Small intestine (tissue), 7 donors: ENCODE results near the gene SEMA6A. TPM values are rescaled to one million over a fixed set of nuclear protein-coding genes. Genes with fewer than 3 reads are reported as not detected.
"Not testable (repeated sequence)": the region's sequence is repeated elsewhere in the genome, so short reads cannot be mapped to it uniquely, and the experiment has no call there.

Experiments used
- DNase-seq, 2 donors: peaks; one replicate each; pipeline versions ENCODE4 v3.0.0 to v3.0.0-alpha.2; 2013
- FAIRE-seq: peaks from 2 replicates; lab custom pipeline; 2012; peaks lifted over from hg19 to GRCh38; lab: Jason Lieb, UNC
- H3K27ac ChIP-seq, 3 donors: one replicate each; pipeline ENCODE4 v1.5.1; 2013; ENCODE audit warnings: low read length in 2 of 3, mild to moderate bottlenecking in 2 of 3, control low read depth in 1 of 3, inconsistent platforms in 1 of 3, low read depth in 1 of 3, moderate library complexity in 1 of 3
- H3K27me3 ChIP-seq, 3 donors: one replicate each; pipeline ENCODE4 v1.6.1; 2013; ENCODE audit warnings: low read length in 3 of 3, inconsistent platforms in 1 of 3; ENCODE audit not compliant: control insufficient read depth in 3 of 3, insufficient read depth in 3 of 3
- H3K36me3 ChIP-seq, 3 donors: one replicate each; pipeline ENCODE4 v1.6.1; 2013; ENCODE audit warnings: low read length in 3 of 3, inconsistent platforms in 1 of 3, low read depth in 1 of 3, mild to moderate bottlenecking in 1 of 3, moderate library complexity in 1 of 3; ENCODE audit not compliant: control insufficient read depth in 3 of 3, insufficient read depth in 2 of 3
- H3K4me1 ChIP-seq, 3 donors: one replicate each; pipeline ENCODE4 v1.6.1; 2013; ENCODE audit warnings: low read length in 2 of 3, inconsistent platforms in 1 of 3, low read depth in 1 of 3, mild to moderate bottlenecking in 1 of 3, moderate library complexity in 1 of 3; ENCODE audit not compliant: control insufficient read depth in 3 of 3, insufficient read depth in 2 of 3
- H3K4me3 ChIP-seq, 3 donors: one replicate each; pipeline ENCODE4 v1.5.1; 2013; ENCODE audit warnings: low read length in 3 of 3, control low read depth in 1 of 3, inconsistent platforms in 1 of 3, low read depth in 1 of 3, mild to moderate bottlenecking in 1 of 3, moderate library complexity in 1 of 3
- H3K9me3 ChIP-seq, 2 donors: one replicate each; pipeline ENCODE4 v1.6.1; 2013; ENCODE audit warnings: low read depth in 1 of 2, low read length in 1 of 2; ENCODE audit not compliant: control insufficient read depth in 2 of 2, insufficient read depth in 1 of 2
- WGBS, 3 donors: extraction: QIAGEN DNeasy Blood & Tissue Kit; methylation state at CpG; one replicate each; pipeline ENCODE4 v1.1.7; 2013; 5-methylcytosine and 5-hydroxymethylcytosine counted together
- polyA plus RNA-seq, 4 donors: library from polyadenylated mRNA; stranded (reverse) in 3 of 4; unstranded in 1 of 4; fragments of 200-250 nt in 3 of 4; fragments of 120-200 nt in 1 of 4; gene quantifications; one replicate each; pipeline versions ENCODE4 v1.2.1 to v1.2.3, GENCODE V29; 2013
- donor health status: healthy with polysubstance abuse.
- donor health status: control.
- donor health status: control.
- donor health status: Bipolar disorder and iron deficiency.
- donor health status: healthy.

SEMA6A gene
- polyA plus RNA-seq, 4 donors = 12.9 to 68.5 (median 13.4) TPM

DNA sequence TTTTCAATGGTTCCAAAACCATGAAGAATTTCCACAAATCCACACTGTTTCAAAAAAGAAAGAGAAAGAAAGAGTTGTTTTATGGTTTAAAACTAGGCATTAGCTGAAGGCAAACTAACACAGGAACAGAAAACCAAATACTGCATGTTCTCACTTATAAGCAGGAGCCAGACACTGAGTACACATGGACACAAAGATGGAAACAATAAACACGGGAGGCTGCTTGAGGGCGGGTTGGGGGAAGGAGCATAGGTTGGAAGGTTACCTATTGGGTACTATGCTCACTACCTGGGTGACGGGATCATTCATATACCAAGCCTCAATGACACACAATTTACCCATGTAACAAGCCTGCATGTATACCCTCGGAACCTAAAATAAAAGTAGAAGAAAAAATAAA is 45.0 kb downstream of the SEMA6A start:
- H3K27ac ChIP-seq = peak overlapping the region in 2 of 3 donors; percentile 42 to 83
- H3K9me3 ChIP-seq = no peaks in the 10 kb centered on the region
- no peak for FAIRE-seq
- H3K4me3 ChIP-seq = no peak overlapping the region
- no peaks in the 10 kb centered on the region for H3K36me3 ChIP-seq
- peaks cover 8 to 79% (median 13%) of the 10 kb centered on the region in 3 donors for H3K4me1 ChIP-seq
- peak in 1 of 2 donors; percentile 45 for DNase-seq
- no peaks in the 10 kb centered on the region for H3K27me3 ChIP-seq
- 19 to 61% (median 44%) methylated on average over 4 of the region's 4 CpGs for WGBS, 3 donors

DNA sequence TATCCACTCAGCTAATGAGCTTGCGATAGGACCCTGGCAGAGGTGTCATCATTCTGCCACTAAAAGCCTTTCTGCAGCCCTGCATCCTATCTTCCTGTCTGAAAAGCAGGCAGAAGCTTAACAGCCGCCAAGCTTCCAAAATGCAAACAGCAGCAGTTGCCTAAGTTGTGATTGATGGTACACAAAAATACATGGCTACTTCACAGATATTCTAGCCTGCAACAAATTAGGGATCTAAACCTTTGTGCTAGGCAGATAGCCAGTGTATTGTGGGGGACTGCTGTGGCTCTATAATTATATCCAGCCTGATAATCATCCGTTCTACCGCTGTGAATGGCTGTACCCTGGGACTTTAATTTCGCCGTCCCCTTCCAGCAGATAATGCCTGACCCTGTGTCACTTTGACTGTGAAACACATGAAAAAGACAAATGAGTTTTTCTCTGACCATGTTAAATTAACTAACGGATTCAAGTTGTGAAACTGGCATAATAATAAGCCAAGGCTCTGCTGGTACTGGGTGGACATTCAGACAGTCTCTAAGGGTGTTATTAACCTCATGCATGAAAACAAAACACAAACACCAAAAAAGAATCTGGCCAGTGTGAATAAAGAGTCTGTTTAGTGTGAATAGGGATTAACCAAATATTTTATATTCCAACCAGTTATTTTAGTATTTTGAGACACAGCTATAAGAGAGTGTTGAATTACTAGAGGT is 45.9 kb downstream of the SEMA6A start:
- Histone ChIP-seq H3K27me3 (no peaks in the 10 kb centered on the region), H3K36me3 (no peaks in the 10 kb centered on the region), H3K4me1 (peaks cover 4 to 76% (median 13%) of the 10 kb centered on the region in 3 donors), H3K9me3 (no peaks in the 10 kb centered on the region), H3K27ac (peak overlapping the region; percentile 9 to 83 (median 68)), H3K4me3 (peak overlapping the region in 1 of 3 donors; percentile 8)
- no peak for DNase-seq
- no peak for FAIRE-seq
- 17 to 44% (median 31%) methylated on average over 7 of the region's 7 CpGs for WGBS, 3 donors

DNA sequence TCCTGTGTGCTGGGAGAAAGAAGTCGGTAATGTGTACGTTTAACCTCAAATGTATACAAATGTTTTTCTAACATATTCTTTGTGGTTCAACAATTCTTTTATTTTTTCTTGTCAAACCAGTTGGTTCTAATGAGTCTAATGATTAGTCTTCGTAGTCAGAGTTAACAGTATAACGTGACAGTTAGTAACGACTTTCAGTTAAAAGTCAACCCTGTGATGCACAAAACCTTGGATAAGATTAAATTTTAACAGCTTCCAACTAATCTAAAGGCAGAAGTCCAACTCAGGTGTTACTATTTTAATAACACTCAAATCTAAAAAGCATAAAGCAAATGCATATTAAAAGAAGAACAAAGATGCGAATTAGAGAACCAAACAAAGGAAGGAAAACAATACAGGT is 47.0 kb downstream of the SEMA6A start:
- peak; percentile 80 for FAIRE-seq
- H3K4me1 ChIP-seq = peaks cover 4 to 67% (median 10%) of the 10 kb centered on the region in 3 donors
- 13 to 48% (median 33%) methylated on average over 6 of the region's 6 CpGs for WGBS, 3 donors

DNA sequence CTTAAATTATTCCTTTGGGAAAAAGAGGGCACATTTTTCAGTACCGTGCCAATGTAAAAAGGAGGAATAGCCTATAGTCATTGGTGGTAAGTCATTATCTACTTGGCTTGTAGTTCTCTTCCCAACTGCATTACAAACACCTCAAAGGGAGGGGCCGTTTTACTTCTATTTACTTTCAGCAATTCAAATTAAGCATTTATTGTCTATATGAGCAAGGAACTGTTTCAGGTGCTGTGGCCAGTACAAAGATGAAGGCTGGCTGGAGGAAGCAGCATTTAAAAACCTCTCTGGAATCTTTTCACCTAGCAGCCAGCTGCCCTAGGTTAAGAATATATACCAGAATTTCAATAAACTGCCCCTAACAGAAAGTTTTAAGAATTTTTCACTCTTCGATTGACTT is 48.9 kb downstream of the SEMA6A start:
- no peak overlapping the region for H3K4me3 ChIP-seq

More for the DNA sequence above, 47.0 kb downstream of the SEMA6A start:
- Histone ChIP-seq H3K4me3 (no peak overlapping the region), H3K27me3 (no peaks in the 10 kb centered on the region), H3K27ac (peak overlapping the region in 2 of 3 donors; percentile 20 to 83), H3K36me3 (no peaks in the 10 kb centered on the region), H3K9me3 (no peaks in the 10 kb centered on the region)
- peak; percentile 76 to 77 for DNase-seq

DNA sequence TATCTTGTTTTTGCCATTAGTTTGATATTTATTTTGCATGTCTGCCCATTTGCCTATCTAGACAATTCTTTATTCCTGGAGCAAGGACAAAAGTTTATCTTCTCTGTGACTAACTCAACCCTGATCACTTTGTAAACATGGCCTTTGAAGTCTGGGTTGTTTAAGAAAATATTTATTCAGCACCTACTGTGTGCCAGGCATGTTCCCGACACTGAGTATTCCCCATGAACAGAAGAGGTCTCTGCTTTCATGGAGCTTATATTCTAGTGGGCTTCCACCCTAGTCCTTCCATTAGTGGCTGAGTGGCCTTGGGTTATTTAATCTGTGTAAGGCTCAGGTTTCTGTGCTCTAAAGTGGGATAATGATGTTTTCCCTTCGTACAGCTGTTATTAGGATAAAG is 49.7 kb downstream of the SEMA6A start:
- Histone ChIP-seq H3K4me3 (no peak overlapping the region), H3K4me1 (peaks cover 4 to 42% (median 9%) of the 10 kb centered on the region in 3 donors), H3K27ac (peak overlapping the region in 2 of 3 donors; percentile 43 to 83), H3K9me3 (peaks cover 0 to 4% of the 10 kb centered on the region in 2 donors), H3K36me3 (peaks cover 0 to 3% (median 0%) of the 10 kb centered on the region in 3 donors), H3K27me3 (no peaks in the 10 kb centered on the region)
- 26 to 65% (median 41%) methylated on average over 2 of the region's 2 CpGs for WGBS, 3 donors
- FAIRE-seq (no peak), DNase-seq (peak in 1 of 2 donors; percentile 71)

More for the DNA sequence above, 48.9 kb downstream of the SEMA6A start:
- Histone ChIP-seq H3K36me3 (peaks cover 0 to 1% (median 0%) of the 10 kb centered on the region in 3 donors), H3K27ac (peak overlapping the region in 2 of 3 donors; percentile 2 to 83), H3K4me1 (peaks cover 4 to 50% (median 9%) of the 10 kb centered on the region in 3 donors), H3K27me3 (no peaks in the 10 kb centered on the region), H3K9me3 (no peaks in the 10 kb centered on the region)
- FAIRE-seq = no peak
- DNase-seq = peak; percentile 63 to 76
- WGBS, 3 donors = 20 to 63% (median 23%) methylated on average over 3 of the region's 3 CpGs

DNA sequence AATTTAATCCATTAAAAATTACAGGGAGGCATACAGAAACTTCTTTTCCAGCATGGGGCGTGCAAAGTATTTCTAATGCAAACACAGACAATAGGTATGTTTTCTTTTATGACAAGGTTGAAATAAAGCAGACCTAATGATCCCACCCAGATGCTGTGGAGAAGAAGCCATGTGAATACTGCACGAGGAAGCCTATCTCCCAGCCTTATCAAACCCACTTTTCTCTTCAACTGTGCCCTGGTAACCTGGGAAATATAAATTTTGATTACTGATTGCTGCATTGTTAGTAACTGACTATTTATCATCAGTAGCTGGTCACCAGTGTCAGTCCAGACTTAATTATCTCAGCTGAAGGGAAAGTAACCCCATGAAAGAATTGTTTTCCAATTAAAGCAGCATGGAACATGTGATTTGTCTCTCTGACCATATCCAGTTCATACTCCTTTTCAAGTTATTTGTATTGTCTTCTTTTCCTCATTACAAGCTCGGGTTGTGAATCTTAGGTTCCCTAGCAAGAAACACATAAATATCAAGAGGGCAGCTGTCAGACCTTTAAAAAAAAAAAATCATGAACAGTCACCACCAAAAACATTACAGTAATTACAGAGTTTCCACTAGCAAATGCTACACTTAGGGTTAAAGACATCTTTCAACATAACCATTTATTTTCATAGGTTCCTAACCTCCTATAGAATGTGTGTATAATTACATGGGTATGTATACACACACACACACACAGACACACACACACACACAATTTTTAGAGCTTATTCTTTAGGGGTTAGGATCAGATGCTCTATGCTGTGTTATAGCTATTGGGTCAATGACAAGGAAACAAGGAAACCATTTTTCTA is 50.3 kb downstream of the SEMA6A start:
- 46 to 62% (median 59%) methylated on average over 3 of the region's 3 CpGs for WGBS, 3 donors

DNA sequence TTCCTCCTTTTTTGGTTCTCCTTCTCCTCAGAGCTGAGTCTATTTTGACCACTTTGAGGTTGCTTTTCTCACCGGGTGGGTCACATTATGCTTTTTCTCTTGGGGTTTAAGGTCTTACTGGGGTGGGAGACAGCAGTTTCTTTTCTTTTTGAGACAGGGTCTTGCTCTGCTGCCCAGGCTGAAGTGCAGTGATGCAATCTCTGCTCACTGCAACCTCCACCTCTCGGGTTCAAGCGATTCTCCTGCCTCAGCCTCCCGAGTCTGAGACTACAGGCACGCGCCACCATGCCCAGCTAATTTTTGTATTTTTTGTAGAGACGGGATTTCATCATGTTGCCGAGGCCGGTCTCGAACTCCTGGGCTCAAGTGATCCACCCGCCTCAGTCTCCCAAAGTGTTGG is 51.4 kb downstream of the SEMA6A start:
- WGBS, 3 donors = 95 to 97% (median 95%) methylated on average over 11 of the region's 11 CpGs
- not testable (repeated sequence) for H3K4me3 ChIP-seq, H3K9me3 ChIP-seq, H3K36me3 ChIP-seq, H3K27ac ChIP-seq, FAIRE-seq, DNase-seq, H3K27me3 ChIP-seq
- H3K4me1 ChIP-seq = peaks cover 3 to 34% (median 4%) of the 10 kb centered on the region in 3 donors

More for the DNA sequence above, 50.3 kb downstream of the SEMA6A start:
- Histone ChIP-seq H3K9me3 (peaks cover 0 to 6% of the 10 kb centered on the region in 2 donors), H3K27ac (peak overlapping the region in 1 of 3 donors; percentile 83), H3K4me1 (peaks cover 3 to 36% (median 4%) of the 10 kb centered on the region in 3 donors), H3K36me3 (peaks cover 0 to 3% (median 0%) of the 10 kb centered on the region in 3 donors), H3K4me3 (no peak overlapping the region), H3K27me3 (no peaks in the 10 kb centered on the region)
- no peak for FAIRE-seq
- no peak for DNase-seq
